ENCODE measurements around the gene PIK3CB. TPM values are rescaled to one million over a fixed set of nuclear protein-coding genes. Genes with fewer than 3 reads are reported as not detected.

The PIK3CB gene
- total and polyA plus RNA-seq, 8 donors, result 12.1 to 39.6 (median 15.0) TPM

DNA sequence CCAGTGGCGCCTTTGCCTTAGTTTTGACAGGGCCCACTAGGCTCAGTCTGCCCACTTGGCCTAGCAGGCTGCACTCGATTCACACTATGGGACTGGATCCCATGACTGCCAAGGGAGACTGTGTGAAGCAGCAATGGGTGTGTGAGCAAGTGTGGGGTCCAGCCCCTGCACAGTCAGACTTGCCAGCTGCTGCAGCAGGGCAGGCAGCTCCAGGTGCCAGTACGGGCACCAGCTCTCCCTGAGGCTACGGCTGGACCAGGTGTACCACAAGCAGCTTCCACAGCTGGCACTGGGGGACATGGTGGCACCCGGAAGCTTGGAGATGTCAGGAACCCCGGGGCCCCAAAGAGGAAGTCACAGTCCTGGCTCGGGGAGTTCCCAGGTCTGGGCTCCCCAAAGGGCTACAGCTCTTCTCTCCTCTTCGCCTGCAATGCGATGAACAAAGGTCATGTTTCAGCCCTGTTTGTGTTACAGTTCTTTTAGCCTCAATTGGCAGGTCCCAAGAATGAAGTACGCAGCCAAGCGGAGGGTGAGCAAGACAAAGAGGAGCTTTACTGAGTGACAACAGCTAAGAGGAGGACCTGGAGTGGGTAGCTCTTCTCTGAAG is 67.1 kb downstream of the PIK3CB start:
- intact Hi-C loops (cut with DNase I), result no loop called here
- Histone ChIP-seq H3K9me3 (peaks cover 0 to 14% of the 10 kb centered on the region in 2 donors), H3K27me3 (no peaks in the 10 kb centered on the region), H3K4me1 (no peaks in the 10 kb centered on the region), H3K27ac (no peak overlapping the region), H3K4me3 (no peak overlapping the region), H3K36me3 (peaks cover 0 to 20% of the 10 kb centered on the region in 2 donors)
- DNase-seq (no peak), ATAC-seq (no peak)
- TF ChIP-seq, protein P1, sequence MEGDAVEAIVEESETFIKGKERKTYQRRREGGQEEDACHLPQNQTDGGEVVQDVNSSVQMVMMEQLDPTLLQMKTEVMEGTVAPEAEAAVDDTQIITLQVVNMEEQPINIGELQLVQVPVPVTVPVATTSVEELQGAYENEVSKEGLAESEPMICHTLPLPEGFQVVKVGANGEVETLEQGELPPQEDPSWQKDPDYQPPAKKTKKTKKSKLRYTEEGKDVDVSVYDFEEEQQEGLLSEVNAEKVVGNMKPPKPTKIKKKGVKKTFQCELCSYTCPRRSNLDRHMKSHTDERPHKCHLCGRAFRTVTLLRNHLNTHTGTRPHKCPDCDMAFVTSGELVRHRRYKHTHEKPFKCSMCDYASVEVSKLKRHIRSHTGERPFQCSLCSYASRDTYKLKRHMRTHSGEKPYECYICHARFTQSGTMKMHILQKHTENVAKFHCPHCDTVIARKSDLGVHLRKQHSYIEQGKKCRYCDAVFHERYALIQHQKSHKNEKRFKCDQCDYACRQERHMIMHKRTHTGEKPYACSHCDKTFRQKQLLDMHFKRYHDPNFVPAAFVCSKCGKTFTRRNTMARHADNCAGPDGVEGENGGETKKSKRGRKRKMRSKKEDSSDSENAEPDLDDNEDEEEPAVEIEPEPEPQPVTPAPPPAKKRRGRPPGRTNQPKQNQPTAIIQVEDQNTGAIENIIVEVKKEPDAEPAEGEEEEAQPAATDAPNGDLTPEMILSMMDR (IDR thresholded peaks at IDR 0.05), result no peak

DNA sequence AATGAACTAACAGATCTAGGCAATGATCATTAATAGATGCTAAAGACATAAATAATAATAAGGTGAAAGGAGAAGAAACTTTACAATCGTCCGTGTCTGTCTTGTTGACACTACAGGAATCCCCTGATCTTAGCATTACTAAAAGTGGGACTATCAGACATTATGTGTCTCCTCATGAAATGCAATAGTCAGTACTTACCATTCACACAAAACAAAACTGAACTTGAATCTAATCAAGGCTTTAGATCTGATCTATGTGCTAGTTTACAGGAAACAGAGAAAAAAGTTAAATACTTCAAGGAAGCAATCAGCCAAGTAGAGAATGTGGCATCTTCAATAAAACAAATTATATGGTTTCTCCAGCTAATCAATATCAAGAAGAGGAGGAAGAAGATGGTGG is 73.7 kb downstream of the PIK3CB start:
- H3K9me3 ChIP-seq, result no peaks in the 10 kb centered on the region
- DNase-seq (no peak), ATAC-seq (no peak)
- H3K27me3 ChIP-seq, result no peaks in the 10 kb centered on the region
- TF ChIP-seq, protein P1 (IDR thresholded peaks at IDR 0.05), result no peak
- no peak overlapping the region for H3K27ac ChIP-seq
- no peak overlapping the region for H3K4me3 ChIP-seq
- no peaks in the 10 kb centered on the region for H3K4me1 ChIP-seq
- peaks cover 0 to under 1% of the 10 kb centered on the region in 2 donors for H3K36me3 ChIP-seq
- intact Hi-C loops (cut with DNase I), result no loop called here

DNA sequence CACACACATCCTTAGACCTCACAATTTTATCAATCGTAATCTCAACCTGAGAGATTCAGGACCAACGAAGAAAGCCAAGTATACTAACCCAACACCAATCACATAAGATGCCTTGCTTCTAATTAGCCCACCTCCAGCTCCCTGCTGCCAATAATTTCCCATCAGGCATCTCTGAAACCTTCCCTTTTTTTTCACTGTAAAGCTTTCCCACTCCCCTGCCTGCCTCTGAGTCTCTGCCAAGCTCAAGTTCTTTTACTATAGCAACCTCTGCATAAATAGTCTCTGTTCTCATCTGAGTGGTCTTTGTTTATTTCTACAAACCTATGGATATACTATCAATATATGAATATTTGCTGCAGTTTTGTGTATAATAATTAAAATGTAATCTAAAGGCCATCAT is 86.5 kb downstream of the PIK3CB start:
- ATAC-seq (no peak), DNase-seq (no peak)
- no peaks in the 10 kb centered on the region for H3K9me3 ChIP-seq
- TF ChIP-seq, protein P1 (IDR thresholded peaks at IDR 0.05), result no peak
- intact Hi-C loops (cut with DNase I), result no loop called here
- no peak overlapping the region for H3K4me3 ChIP-seq
- no peaks in the 10 kb centered on the region for H3K27me3 ChIP-seq
- H3K36me3 ChIP-seq, result peaks cover 0 to 12% of the 10 kb centered on the region in 2 donors
- no peak overlapping the region for H3K27ac ChIP-seq
- peaks cover 0 to 7% of the 10 kb centered on the region in 2 donors for H3K4me1 ChIP-seq

DNA sequence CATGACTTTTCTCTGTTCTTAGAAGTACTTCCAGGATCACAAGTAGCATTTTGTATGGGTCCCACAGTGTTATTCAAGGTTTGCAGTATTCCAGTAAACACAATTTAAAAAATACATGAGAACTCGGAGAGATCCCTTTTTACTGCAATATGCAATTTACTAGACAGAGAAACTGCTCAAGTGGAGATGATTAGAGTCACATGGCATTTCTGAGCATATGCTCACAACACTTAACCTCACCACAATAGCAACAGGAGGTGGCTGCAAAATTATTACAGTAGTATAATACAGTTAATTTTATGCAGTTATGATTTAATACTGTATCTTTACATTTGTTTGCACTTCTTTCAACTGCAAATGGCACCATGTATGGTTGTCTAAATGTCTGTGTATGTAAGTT is 87.5 kb downstream of the PIK3CB start:
- H3K4me3 ChIP-seq, result no peak overlapping the region
- no peak for DNase-seq
- no peak for ATAC-seq
- H3K9me3 ChIP-seq, result no peaks in the 10 kb centered on the region
- intact Hi-C loops (cut with DNase I), result no loop called here
- H3K27me3 ChIP-seq, result no peaks in the 10 kb centered on the region
- peaks cover 0 to 7% of the 10 kb centered on the region in 2 donors for H3K4me1 ChIP-seq
- H3K36me3 ChIP-seq, result peaks cover 0 to 3% of the 10 kb centered on the region in 2 donors
- H3K27ac ChIP-seq, result no peak overlapping the region
- TF ChIP-seq, protein P1 (IDR thresholded peaks at IDR 0.05), result no peak

DNA sequence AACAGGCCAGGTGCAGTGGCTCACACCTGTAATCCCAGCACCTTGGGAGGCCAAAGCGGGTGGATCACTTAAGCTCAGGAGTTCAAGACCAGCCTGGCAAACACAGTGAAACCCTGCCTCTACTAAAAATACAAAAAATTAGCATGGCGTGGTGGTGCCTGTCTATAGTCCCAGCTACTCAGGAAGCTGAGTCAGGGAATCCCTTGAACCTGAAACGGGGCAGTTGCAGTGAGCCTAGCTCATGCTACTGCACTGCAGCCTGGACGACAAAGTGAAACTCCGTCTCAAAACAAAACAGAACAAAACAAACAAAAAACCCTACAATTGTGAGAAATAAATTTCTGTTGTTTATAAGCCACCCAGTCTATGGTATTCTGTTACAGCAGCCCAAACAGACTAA is 94.7 kb downstream of the PIK3CB start:
- DNase-seq, result no peak
- ATAC-seq, result no peak
- H3K27me3 ChIP-seq, result no peaks in the 10 kb centered on the region
- no peak overlapping the region for H3K4me3 ChIP-seq
- TF ChIP-seq, protein P1 (IDR thresholded peaks at IDR 0.05), result no peak
- intact Hi-C loops (cut with DNase I), result no loop called here
- H3K27ac ChIP-seq, result no peak overlapping the region
- peaks cover 0 to 42% of the 10 kb centered on the region in 2 donors for H3K36me3 ChIP-seq
- no peaks in the 10 kb centered on the region for H3K9me3 ChIP-seq
- peaks cover 0 to 7% of the 10 kb centered on the region in 2 donors for H3K4me1 ChIP-seq
